Endometrium (tissue), 2 donors: Measurements from ENCODE around the gene MYH10.

Experiments used
- FAIRE-seq: peaks from 2 replicates; lab custom pipeline; 2012; peaks lifted over from hg19 to GRCh38; lab: Jason Lieb, UNC
- donor health status: control.
- donor health status: control.

MYH10 gene

DNA sequence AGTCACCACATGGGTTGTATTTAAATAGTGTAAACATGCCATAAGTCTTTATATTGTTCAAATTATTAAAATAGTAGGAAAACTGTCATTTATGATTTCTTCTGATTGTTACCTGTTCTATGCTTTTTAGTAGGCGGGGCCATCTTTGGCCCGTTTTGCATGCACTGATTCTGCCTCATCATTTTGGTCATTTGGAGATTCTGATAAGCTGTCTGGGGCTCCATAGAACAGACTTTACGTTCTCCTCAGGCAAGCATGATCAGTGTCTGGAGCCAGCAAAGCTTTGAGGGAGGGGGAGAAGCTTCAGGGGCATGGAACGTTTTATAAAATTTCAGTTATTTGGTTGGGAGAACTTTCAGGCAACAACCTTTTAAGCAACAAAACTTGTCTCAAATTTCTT, 186.0 kb downstream of the MYH10 start:
- FAIRE-seq = no peak

DNA sequence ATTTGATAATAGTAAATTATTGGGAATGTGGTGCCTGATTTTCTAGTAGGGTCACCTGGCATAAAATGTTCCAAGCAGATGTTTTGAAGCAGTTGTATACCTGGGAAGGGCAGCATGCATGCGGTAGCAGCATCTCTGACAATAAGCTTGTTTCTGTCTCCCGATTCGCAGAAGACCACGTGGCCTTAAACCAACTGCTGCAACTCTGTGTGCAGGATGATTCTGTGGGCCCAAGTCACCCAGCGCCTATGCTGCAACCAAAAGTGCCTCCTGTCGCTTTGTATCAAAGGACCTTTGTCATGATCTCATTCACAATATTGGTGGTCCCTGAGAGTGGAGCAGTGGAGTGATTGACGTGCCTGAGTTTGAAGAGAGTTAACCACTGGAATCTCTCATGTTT, 186.8 kb downstream of the MYH10 start:
- no peak for FAIRE-seq

DNA sequence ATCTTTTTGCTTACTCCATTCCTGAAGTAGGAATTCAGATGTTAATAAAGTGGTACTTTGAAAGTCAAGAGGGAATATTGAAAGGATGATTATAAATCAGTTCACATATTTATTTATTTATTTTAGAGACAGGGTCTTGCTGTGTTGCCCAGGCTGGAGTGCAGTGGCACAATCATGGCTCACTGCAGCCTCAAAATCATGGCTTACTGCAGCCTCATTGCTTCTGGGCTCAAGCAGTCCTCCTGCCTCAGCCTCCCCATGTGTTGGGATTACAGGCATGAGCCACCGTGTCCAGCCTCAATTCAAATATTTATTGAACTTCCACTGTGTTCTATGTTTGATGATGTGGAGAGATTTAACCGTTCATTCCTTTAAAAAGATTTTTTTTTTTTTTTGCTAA, 188.2 kb downstream of the MYH10 start:
- no peak for FAIRE-seq

DNA sequence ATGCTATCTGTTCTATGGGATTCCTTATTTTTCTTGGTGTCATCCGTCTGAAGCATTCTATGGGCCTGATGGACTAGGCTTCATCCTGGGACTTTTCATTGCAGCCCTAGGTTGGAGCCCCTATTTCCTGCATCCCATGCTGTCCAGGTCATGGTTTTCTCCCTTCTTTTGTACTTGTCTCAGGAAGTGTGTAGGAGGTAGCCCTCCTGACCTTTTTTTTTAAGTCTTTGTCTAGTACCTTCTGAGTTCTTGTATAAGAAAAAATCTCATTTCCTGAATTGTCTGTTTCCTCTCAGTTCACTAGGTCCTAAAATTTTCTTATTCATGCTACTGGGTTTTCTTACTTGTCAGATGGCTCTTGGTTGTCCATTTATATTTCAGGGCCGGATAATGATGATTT, 188.8 kb downstream of the MYH10 start:
- FAIRE-seq = no peak

DNA sequence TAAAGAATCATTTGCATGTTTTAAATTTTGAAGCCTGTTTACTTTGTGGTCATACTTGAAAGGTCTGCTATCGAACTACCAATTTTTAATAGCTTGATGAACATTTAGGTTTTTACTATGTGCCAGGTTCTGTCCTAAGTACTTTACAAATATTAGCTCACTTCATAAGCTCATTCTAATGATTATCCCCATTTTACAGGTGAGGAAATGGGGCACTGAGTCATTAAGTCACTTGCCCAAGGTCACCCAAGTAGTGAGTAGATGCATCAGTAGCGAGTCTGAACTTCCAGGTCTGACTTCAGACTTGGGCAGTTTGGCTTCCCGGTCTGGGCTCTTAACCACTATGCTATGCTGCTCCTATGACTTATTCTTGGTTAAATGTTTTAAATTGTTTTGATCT, 190.8 kb downstream of the MYH10 start:
- FAIRE-seq = no peak

DNA sequence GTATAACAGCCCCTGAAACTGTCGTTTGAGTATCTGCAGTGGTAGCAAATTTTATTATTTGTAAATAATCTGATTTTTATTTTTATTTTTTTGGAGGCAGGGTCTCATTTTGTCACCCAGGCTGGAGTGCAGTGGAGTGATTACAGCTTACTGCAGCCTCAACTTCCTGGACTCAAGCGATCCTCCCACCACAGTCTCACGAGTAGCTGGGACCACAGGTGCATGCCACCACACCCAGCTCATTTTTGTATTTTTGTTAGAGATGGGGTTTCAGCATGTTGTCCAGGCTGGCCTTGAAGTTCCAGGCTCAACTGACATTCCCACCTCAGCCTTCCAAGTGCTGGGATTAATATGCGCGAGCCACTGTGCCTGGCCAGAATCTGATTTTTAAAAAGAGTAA, 192.1 kb downstream of the MYH10 start:
- no peak for FAIRE-seq

DNA sequence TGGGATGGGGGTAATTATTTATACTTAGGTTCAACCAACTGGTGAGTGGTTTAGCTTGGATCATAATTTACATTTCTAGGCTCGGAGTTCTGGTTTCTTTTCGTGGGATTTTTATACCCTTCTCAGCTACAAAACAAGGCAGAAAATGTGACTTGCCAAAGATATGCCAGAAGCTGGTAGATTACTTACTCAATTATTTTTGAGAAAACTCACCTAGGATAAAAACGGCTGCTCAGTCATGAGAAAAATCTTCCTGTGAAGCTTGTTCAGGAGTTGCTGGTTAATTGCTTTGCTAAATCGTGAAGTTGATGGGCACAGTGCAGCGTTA, 193.7 kb downstream of the MYH10 start:
- FAIRE-seq = no peak

DNA sequence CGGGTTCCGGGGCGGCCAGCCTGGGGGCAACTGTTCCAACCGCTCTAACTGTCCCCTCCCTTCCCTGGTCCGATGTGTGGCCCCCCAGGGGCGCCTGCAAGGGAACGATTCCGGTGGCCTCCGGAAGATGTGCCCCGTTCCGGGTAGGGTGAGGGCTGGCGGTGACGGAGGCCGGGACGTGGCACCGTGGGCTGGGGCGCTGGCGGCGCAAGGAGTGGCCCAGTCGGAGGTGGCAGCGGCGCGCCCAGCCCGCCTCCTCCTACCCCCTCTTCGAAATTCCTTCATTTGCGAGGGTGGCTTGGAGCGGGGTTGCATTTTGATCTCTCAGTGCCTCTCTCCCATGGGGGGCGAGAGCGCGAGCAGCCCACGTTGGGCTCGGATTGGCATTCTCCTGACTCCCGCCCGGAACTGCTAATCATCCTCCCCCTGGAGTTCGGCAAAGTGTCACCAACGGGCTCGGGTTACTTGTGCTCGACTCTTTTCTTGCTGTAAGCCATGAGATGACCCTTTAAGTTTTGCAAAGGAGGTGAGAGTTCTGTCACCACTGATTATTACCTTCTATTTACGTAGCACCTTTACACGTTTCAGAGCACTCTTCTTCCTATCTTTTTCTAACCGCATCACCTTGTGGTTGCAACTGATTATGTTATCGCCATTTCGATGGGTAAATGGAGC, 194.2 kb downstream of the MYH10 start:
- FAIRE-seq = no peak

DNA sequence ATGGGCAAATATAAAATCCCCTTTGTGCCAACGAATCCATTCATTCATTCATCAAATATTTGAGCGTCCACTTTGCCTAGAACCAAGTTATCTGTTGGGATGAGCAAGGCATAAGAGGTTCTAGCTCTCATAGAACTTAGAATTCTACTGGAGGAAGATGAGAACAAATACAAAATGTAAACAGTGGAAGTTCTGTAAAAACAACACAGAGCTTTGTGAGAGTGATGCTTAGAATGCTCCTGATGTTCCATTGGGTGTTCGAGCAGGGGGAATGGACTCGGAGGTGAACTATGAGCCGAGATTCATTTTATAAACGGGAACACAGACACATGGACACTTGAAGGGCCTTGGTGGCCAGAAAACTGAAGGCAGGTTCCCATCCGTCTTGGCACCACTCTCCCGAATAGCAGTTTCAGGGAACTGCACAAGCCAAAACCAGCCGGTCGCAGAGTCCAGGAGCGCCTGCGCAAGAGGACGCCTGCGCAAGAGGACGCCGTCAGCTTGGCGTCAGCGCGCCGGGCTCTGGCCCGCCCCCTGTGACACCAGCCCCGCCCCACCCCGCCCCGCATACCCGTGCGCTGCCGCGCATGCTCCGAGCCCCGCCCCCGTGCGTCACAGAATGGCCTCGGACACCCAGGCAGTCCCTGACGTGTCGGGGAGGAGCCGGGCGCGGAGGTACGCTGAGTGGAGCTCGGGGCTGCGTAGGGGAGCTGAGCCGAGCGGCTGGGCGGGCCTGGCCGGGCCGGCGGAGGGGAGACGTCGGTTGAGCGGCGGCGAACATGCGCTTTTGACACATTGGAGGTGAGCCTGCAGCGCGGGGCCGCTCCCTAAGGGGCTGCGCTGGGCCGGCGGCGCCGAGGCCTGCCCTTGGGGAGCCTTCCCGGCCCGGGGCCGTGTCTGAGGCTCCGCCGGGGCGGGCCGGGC, 195.0 kb downstream of the MYH10 start, which contains the start of gene NDEL1:
TSS of gene NDEL1 (plus strand) at position 640 of the 924 bp plus-strand sequence. CDS start 8,388 bp downstream, outside the sequence.
- no peak for FAIRE-seq

DNA sequence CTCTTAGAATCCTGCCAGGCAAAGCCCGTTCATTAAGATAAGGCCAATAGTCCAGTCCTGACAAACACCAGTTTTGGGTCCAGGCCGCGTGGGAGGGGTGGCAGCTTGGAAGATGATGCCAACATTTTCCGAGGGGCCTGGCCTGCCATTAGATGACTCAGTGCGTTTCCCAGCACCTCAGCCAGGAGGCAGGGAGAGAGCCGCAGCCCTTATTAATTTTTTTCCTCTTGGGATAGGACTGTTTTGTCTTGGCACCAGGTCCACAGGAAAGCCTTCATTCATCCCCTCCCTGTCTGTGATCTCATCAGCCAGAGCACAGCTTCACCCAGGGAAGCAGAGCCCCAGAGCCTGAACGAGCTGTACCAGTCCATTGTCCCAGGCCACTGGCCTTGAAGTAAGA, 199.6 kb downstream of the MYH10 start:
- FAIRE-seq = no peak

DNA sequence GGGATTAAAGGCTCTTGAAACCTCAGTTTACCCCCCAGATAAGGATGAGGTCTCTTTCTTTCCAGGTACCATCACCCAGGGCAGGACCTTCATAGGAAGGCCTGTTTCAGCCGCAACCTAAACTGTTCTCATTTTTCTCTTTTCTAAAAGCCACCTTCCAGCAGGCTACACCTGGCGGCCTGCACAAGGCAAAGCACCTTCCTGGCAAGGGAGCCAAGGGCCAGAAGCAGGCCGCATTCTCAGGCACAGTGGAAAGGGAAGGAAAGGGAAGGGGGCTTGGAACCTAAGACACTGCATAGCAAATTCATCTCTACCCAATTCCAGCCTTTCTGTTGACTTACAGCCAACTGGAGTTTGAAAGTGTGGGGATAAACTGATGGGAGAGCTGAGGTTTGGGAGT, 203.7 kb downstream of the MYH10 start:
- no peak for FAIRE-seq

DNA sequence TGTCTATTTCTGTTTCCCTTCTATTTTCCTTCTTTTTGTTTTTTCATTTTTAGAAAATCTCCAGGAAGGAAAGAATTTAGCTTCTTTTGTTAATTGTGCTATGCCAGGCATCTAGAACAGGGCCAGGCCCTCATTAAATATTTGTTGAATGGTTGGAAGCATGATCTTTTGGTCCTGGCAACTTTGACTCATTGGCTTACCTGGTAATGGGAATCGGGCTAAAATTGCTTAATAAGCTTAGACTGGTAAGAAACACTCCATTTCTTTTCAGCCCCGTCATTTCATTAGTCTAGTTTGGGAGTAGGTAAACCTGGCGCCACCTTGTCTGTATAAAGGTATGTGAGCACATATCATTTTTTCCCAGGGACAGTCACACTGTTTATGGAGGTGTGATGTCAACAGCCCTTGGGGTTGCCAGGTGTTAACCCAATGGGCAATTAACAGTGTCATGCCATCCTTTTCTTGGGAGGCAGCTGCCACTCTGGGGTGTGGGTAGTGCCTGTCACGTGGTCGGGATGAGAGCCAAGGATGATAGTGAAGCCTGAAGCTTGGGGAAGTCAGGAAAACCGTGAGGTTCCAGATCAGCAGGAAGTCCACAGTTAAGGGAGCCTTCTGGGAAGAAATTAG, 204.3 kb downstream of the MYH10 start:
- FAIRE-seq = no peak
